SK-N-SH treated with all-trans-retinoic acid at 6 μM for 48 hours (cell line): ENCODE results near the gene OLFM1.

Experiments
- ARNTL ChIP-seq: fragments of 450-650 bp; formaldehyde crosslinking; IDR thresholded peaks from 2 replicates; pipeline ENCODE4 v1.5.0; 2020; ENCODE audit warnings: low read depth, mild to moderate bottlenecking, moderate library complexity, borderline replicate concordance
- SNAI2 ChIP-seq: fragments of 250-450 bp; sonication (Bioruptor Pico); IDR thresholded peaks from 2 replicates; pipeline ENCODE4 v1.5.0; 2020; ENCODE audit warnings: mild to moderate bottlenecking, moderate library complexity
- ZFP30 ChIP-seq: fragments of 450-650 bp; formaldehyde crosslinking; IDR thresholded peaks from 2 replicates; pipeline ENCODE4 v1.5.0; 2022; ENCODE audit warnings: mild to moderate bottlenecking, moderate library complexity
- TF ChIP-seq, protein P1 (sequence below): fragments of 250-450 bp; sonication (Bioruptor Pico); IDR thresholded peaks from 2 replicates; pipeline ENCODE4 v1.5.1; 2020; ENCODE audit warnings: low read depth, mild to moderate bottlenecking, moderate library complexity

DNA sequence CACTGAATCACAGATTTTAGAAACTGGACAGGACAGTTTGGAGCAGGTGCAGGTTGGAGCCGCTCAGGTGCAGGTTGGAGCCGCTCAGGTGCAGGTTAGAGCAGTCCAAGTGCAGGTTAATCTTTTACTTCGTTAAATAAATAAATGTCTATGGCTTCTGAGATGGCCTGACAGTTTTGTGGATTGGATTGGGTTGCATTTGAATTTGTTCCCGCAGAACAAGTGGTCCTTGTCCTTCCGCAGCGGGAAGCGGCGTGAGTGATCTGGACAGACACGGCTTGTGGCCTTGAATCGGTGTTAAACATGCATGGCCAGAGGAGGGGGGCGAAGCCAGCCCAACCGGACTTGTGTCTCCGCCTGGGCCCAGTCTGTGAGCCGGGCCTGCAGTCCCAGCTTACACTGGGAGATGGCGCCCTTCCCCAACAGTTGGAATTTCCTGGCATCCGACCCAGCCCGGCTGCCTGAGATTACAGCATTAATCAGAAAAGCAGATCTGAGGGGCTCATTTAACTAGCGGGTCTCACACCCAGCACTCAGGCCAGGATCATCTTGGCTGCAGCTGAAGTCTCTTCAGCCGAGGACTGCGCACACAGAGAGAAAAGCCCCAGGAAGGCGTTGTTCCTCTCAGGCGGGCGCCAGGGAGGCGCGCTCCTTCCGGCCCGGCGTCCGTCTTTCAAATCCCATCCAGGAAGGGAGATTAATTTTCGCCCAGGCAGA is 1.5 kb upstream of the OLFM1 start:
- TF ChIP-seq ZFP30 (CRISPR knock-in tag), result no peak
- TF ChIP-seq, protein P1, sequence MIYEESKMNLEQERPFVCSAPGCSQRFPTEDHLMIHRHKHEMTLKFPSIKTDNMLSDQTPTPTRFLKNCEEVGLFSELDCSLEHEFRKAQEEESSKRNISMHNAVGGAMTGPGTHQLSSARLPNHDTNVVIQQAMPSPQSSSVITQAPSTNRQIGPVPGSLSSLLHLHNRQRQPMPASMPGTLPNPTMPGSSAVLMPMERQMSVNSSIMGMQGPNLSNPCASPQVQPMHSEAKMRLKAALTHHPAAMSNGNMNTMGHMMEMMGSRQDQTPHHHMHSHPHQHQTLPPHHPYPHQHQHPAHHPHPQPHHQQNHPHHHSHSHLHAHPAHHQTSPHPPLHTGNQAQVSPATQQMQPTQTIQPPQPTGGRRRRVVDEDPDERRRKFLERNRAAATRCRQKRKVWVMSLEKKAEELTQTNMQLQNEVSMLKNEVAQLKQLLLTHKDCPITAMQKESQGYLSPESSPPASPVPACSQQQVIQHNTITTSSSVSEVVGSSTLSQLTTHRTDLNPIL (CRISPR knock-in tag), result no peak
- TF ChIP-seq SNAI2 (CRISPR knock-in tag), result no peak
- TF ChIP-seq ARNTL (CRISPR knock-in tag), result no peak
